Gastroesophageal sphincter (tissue), 3 donors: ENCODE data around the gene SYCP3.
"Not testable (repeated sequence)": the region's sequence is repeated elsewhere in the genome, so short reads cannot be mapped to it uniquely, and the experiment has no call there.

Experiments
- CTCF ChIP-seq, 4 experiments: fragments of 200-600 bp in 2 of 4; fragments of 450-650 bp in 2 of 4; sonication (generic) in 1 of 4; IDR thresholded peaks; one replicate each; pipeline ENCODE4 v1.5.1; 2017 to 2019; ENCODE audit warnings: antibody characterized with exemption in 4 of 4, mild to moderate bottlenecking in 2 of 4, moderate library complexity in 2 of 4
- EP300 ChIP-seq: sonication (generic); formaldehyde crosslinking; IDR thresholded peaks from one replicate; pipeline ENCODE4 v1.6.1; 2017; ENCODE audit warnings: antibody characterized with exemption, mild to moderate bottlenecking
- POLR2A ChIP-seq, 2 donors: fragments of 450-650 bp; IDR thresholded peaks; one replicate each; pipeline ENCODE4 v1.6.1; 2017; ENCODE audit warnings: antibody characterized with exemption in 2 of 2, mild to moderate bottlenecking in 2 of 2, moderate library complexity in 1 of 2
- POLR2AphosphoS5 ChIP-seq: sonication (generic); formaldehyde crosslinking; IDR thresholded peaks from one replicate; pipeline ENCODE4 v1.6.1; 2017; ENCODE audit warnings: antibody characterized with exemption

DNA sequence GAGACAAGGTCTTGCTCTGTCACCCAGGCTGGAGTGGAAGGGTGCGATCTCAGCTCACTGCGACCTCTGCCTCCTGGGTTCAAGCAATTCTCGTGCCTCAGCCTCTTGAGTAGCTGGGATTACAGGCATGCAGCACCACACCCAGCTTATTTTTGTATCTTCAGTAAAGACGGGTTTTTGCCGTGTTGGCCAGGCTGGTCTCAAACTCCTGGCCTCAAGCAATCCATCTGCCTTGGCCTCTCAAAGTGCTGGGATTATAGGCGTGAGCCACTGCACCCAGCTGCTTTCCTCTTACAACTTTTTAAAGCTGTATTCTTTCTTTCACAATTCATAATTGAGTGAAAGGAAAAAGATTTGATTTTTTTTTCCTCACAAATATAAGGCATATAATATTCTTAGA lies 57.6 kb downstream of the SYCP3 start:
- TF ChIP-seq CTCF (IDR thresholded peaks at IDR 0.05); POLR2A (IDR thresholded peaks at IDR 0.05); POLR2AphosphoS5; EP300: not testable (repeated sequence)
